NCI-H1092 (cell line): ENCODE results near the gene AIF1L.
"Not testable (repeated sequence)": the region's sequence is repeated elsewhere in the genome, so short reads cannot be mapped to it uniquely, and the experiment has no call there.

ENCODE experiments used
- DNase-seq: peaks from one replicate; lab custom pipeline; 2025; lab: John Stamatoyannopoulos, UW

The AIF1L gene

GRCh38 chr9:131098391-131099101 is 2.2 kb downstream of the AIF1L start:
- DNase-seq = no peak

- DNase-seq = no peak
Measured at GRCh38 chr9:131099102-131099606, 2.8 kb downstream of the AIF1L start.

- DNase-seq = not testable (repeated sequence)
Measured at GRCh38 chr9:131099845-131100244, 3.5 kb downstream of the AIF1L start.

- DNase-seq = no peak
Measured at GRCh38 chr9:131100445-131100844, 4.1 kb downstream of the AIF1L start.

- DNase-seq = no peak
Measured at GRCh38 chr9:131101207-131101964, 5.1 kb downstream of the AIF1L start.

GRCh38 chr9:131103024-131103423 is 6.7 kb downstream of the AIF1L start:
- DNase-seq = no peak

- no peak for DNase-seq
Measured at GRCh38 chr9:131103535-131103934, 7.2 kb downstream of the AIF1L start.

GRCh38 chr9:131104016-131104740 is 7.8 kb downstream of the AIF1L start:
- no peak for DNase-seq

- no peak for DNase-seq
Measured at GRCh38 chr9:131105952-131106351, 9.6 kb downstream of the AIF1L start.

- no peak for DNase-seq
Measured at GRCh38 chr9:131107760-131108159, 11.4 kb downstream of the AIF1L start.

GRCh38 chr9:131111186-131111853 is 15.0 kb downstream of the AIF1L start:
- no peak for DNase-seq

GRCh38 chr9:131111854-131112311 is 15.6 kb downstream of the AIF1L start:
- DNase-seq = no peak

- DNase-seq = no peak
Measured at GRCh38 chr9:131112374-131113154, 16.2 kb downstream of the AIF1L start.

GRCh38 chr9:131113655-131114054 is 17.3 kb downstream of the AIF1L start:
- no peak for DNase-seq

- DNase-seq = no peak
Measured at GRCh38 chr9:131114084-131114535, 17.8 kb downstream of the AIF1L start.

GRCh38 chr9:131115360-131115742 is 19.0 kb downstream of the AIF1L start:
- DNase-seq = not testable (repeated sequence)

- peak; percentile 12 for DNase-seq
Measured at GRCh38 chr9:131116281-131117120, 20.2 kb downstream of the AIF1L start.

GRCh38 chr9:131117121-131117761 is 20.9 kb downstream of the AIF1L start:
- no peak for DNase-seq

GRCh38 chr9:131117762-131118145 is 21.4 kb downstream of the AIF1L start:
- DNase-seq = no peak

GRCh38 chr9:131119600-131119999 is 23.3 kb downstream of the AIF1L start:
- DNase-seq = no peak
